ENCODE data around the gene ST8SIA6. TPM values are rescaled to one million over a fixed set of nuclear protein-coding genes. Genes with fewer than 3 reads are reported as not detected.

ST8SIA6 gene
- total and polyA plus RNA-seq, 2 of the 8 experiments (the other 6 are each of a cell fraction or from before 2014, with no cell fraction given): 0.70 to 1.1 TPM

DNA sequence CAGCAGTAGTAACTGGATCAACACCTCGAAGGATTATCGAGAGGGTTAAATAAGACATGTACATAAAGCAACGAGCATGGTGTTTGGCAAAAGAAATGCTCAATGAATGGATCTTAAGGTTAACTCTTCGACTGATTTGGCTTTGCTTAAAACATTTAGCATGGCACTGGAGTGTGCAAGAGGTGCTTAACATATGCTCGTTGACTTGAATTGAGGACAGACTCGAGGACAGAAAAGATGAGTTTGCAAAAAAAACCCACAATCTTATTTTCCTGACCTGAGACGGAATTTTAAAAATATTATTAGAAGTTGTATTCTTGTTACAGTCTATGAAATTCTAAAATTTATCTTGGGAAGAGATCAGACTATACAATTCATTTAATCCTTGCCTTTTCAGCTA, 49.4 kb upstream of the ST8SIA6 start:
- Histone ChIP-seq H4K91ac (replicated peaks; ENCODE audit: insufficient read length, low read length) (no peak overlapping the region), H4K8ac (ENCODE audit: extremely low read depth, insufficient read depth, low read length) (no peak overlapping the region), H3K79me2 (ENCODE audit: control insufficient read depth in 1 of 2, insufficient read depth in 2 of 2, low read length in 2 of 2) (no peaks in the 10 kb centered on the region), H3K4me1 (replicated peaks in 1 of 4; ENCODE audit: control insufficient read depth in 3 of 4, insufficient read depth in 4 of 4, low read length in 3 of 4) (no peaks in the 10 kb centered on the region), H3K4me2 (ENCODE audit: insufficient read depth in 1 of 2, low read depth in 2 of 2, low read length in 2 of 2) (no peak overlapping the region), H3K9ac (replicated peaks in 1 of 4; ENCODE audit: extremely low read depth in 1 of 4, low read depth in 3 of 4, low read length in 3 of 4) (no peak overlapping the region), H3K14ac (ENCODE audit: insufficient read length) (no peak overlapping the region), H3K27me3 (replicated peaks in 1 of 4; ENCODE audit: control insufficient read depth in 3 of 4, extremely low read depth in 1 of 4, insufficient read depth in 3 of 4, low read length in 3 of 4) (peaks cover 0 to 1% (median 0%) of the 10 kb centered on the region in 4 experiments; a peak in 1 of 7 replicates), H4K5ac (ENCODE audit: insufficient read length, low read depth, low read length) (no peak overlapping the region), H3K9me3 (ENCODE audit: insufficient read depth in 2 of 2, low read depth in 1 of 2, low read length in 1 of 2) (no peaks in the 10 kb centered on the region; a peak in 1 of 4 replicates), H2BK5ac (ENCODE audit: low read depth, low read length) (no peak overlapping the region), H3K23me2 (ENCODE audit: low read depth, low read length) (no peaks in the 10 kb centered on the region), H3K36me3 (ENCODE audit: control insufficient read depth in 2 of 4, insufficient read depth in 4 of 4, low read length in 3 of 4) (no peaks in the 10 kb centered on the region), H3K56ac (replicated peaks; ENCODE audit: insufficient read length, low read depth, low read length) (no peak overlapping the region), H2BK12ac (ENCODE audit: low read depth, low read length) (no peak overlapping the region), H3K27ac (ENCODE audit: low read depth, low read length) (no peak overlapping the region), H3K23ac (ENCODE audit: insufficient read length) (no peak overlapping the region), H2BK15ac (ENCODE audit: low read length) (no peak overlapping the region), H3K4ac (replicated peaks; ENCODE audit: insufficient read length, low read depth, low read length) (no peak overlapping the region), H4K20me1 (replicated peaks in 1 of 2; ENCODE audit: control insufficient read depth in 1 of 2, insufficient read depth in 2 of 2, low read length in 2 of 2) (no peaks in the 10 kb centered on the region), H2AK5ac (ENCODE audit: low read depth, low read length) (no peak overlapping the region), H2AFZ (ENCODE audit: low read length) (no peak overlapping the region), H2BK20ac (ENCODE audit: low read length) (no peak overlapping the region), H3K79me1 (ENCODE audit: low read depth, low read length) (no peaks in the 10 kb centered on the region), H3K4me3 (ENCODE audit: extremely low read depth in 1 of 4, insufficient read depth in 2 of 4, low read depth in 3 of 4, low read length in 4 of 4) (no peak overlapping the region), H3K18ac (ENCODE audit: extremely low read depth, low read length) (no peak overlapping the region), H2BK120ac (replicated peaks; ENCODE audit: low read depth, low read length) (no peak overlapping the region)
- POLR2A ChIA-PET (ENCODE audit: partially characterized antibody): no interaction called here
- FAIRE-seq (no peak), DNase-seq (ENCODE audit: low read depth in 1 of 2, low spot score in 2 of 2) (no peak)
- TF ChIP-seq SIRT6 (IDR thresholded peaks at IDR 0.05; ENCODE audit: low read length): no peak
- TF ChIP-seq, protein P1, sequence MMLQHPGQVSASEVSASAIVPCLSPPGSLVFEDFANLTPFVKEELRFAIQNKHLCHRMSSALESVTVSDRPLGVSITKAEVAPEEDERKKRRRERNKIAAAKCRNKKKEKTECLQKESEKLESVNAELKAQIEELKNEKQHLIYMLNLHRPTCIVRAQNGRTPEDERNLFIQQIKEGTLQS (IDR thresholded peaks at IDR 0.05; ENCODE audit: insufficient read depth, low read depth, low read length): no peak
- CTCF ChIA-PET (ENCODE audit: partially characterized antibody): no interaction called here
- WGBS, 2 experiments (ENCODE audit: extremely low coverage in 1 of 2, insufficient coverage in 1 of 2, insufficient read length in 1 of 2, insufficient replicate concordance in 2 of 2, low coverage in 1 of 2, low lambda C conversion rate in 2 of 2, missing lambda C conversion rate in 1 of 2): 89% methylated on average over 7 of the region's 7 CpGs; no CpG with 5 or more reads in 1 of the 2 experiments

All from H1 (cell line).